ENCODE data around the gene TAS2R13.

TAS2R13 gene

DNA sequence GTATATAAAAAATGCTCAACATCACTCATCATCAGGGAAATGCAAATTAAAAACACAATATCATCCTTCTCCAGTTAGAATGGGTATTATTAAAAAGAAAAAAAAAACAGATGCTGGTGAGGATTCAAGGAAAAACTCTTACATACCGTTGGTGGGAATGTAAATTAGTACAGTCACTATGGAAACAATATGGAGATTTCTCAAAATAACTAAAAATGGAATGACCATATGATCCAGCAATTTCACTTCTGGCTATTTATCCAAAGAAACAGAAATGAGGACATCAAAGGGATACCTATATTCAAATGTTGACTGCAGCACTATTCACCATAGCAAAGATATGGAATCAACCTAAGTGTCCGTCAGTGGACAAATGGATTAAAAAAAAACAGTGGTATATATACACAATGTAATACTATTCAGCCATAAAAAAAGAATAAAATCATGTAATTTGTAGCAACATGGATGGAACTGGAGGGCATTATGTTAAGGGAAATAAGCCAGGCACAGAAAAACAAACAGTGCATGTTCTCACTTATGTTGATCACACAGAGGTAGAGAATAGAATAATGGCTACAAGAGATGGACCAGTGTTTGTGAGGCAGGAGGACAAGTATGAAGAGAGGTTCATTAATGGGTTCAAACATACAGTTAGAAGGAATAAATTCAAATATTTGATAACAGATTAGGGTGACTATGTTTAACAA lies 45.7 kb downstream of the TAS2R13 start:
- no peak for DNase-seq

DNA sequence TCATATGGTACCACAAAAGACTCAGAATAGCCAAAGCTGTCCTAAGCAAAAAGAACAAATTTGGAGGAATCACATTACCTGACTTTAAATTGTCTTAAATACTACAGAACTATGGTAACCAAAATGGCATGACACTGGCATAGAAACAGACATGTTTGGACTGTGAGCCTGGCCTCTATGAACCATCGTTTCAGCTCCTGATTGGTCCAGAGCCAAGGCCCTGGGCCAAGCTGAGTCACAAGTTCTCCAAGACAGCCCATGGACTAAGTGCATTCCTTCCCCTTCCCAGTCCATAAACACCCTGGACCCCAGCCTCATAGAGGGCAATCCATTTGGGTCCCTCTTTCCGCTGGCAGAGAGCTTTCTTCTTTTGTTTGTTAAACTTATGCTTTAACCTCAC lies 48.0 kb downstream of the TAS2R13 start:
- no peak for DNase-seq

All from activated T-cell treated with anti-CD3 and anti-CD28 coated beads, Interleukin-2, amount 50 U/mL, for 1 hour (primary cell).